ENCODE measurements around the gene FRMD5.

Gene FRMD5

GRCh38 chr15:43903864-43904290, 291.2 kb downstream of the FRMD5 start:
- no peak overlapping the region for H2BK120ac ChIP-seq (ENCODE audit: low read depth, low read length)
- peak; percentile 73 for DNase-seq
- H2BK5ac ChIP-seq (ENCODE audit: low read depth, low read length, poor library complexity, severe bottlenecking): no peak overlapping the region
- no peak overlapping the region for H4K91ac ChIP-seq (ENCODE audit: low read length)
- H3K4me1 ChIP-seq (ENCODE audit: control insufficient read depth, insufficient read depth, low read depth, low read length): peaks cover 2% of the 10 kb centered on the region
- peak overlapping the region; percentile 46 for H3K9ac ChIP-seq (ENCODE audit: low read length)
- no peak overlapping the region for H3K14ac ChIP-seq (ENCODE audit: low read length in 2 of 2)
- no peak overlapping the region for H2AFZ ChIP-seq (ENCODE audit: low read depth, low read length)
- H3K79me1 ChIP-seq (replicated peaks; ENCODE audit: low read length, poor library complexity, severe bottlenecking): no peaks in the 10 kb centered on the region
- H3K4me3 ChIP-seq (ENCODE audit: insufficient read depth in 1 of 2, low read depth in 1 of 2, low read length in 2 of 2): no peak overlapping the region
- no peak overlapping the region for H2BK12ac ChIP-seq (ENCODE audit: low read length in 2 of 2)
- H3K27me3 ChIP-seq (ENCODE audit: control insufficient read depth in 1 of 2, insufficient read depth in 1 of 2, low read length in 2 of 2): no peaks in the 10 kb centered on the region
- H2BK15ac ChIP-seq (ENCODE audit: low read depth, poor library complexity, severe bottlenecking): no peak overlapping the region
- WGBS: 20% methylated on average over 8 of the region's 8 CpGs
- no peak overlapping the region for H3K18ac ChIP-seq (ENCODE audit: low read depth in 1 of 2, low read length in 2 of 2)
- H3K27ac ChIP-seq (ENCODE audit: low read length, poor library complexity, severe bottlenecking): no peak overlapping the region
- H3K23ac ChIP-seq (ENCODE audit: low read length in 2 of 2): no peak overlapping the region
- no peak overlapping the region for H3K4me2 ChIP-seq (ENCODE audit: low read length, poor library complexity, severe bottlenecking)
- no peak overlapping the region for H4K8ac ChIP-seq (ENCODE audit: low read length)
- no peak overlapping the region for H2AK5ac ChIP-seq (ENCODE audit: low read length, severe bottlenecking)
- H3K9me3 ChIP-seq (ENCODE audit: control insufficient read depth, low read length): no peaks in the 10 kb centered on the region
- H3K36me3 ChIP-seq (ENCODE audit: control insufficient read depth in 1 of 2, insufficient read depth in 2 of 2, low read depth in 1 of 2, low read length in 2 of 2): peaks cover 8 to 21% of the 10 kb centered on the region in 2 experiments
- H3K4ac ChIP-seq (ENCODE audit: low read depth in 1 of 2, low read length in 2 of 2): no peak overlapping the region

GRCh38 chr15:43901495-43901894, 293.6 kb downstream of the FRMD5 start:
- no peak overlapping the region for H3K27ac ChIP-seq (ENCODE audit: low read length, poor library complexity, severe bottlenecking)
- WGBS: 74% methylated on average over 8 of the region's 10 CpGs

GRCh38 chr15:43900996-43901395, 294.1 kb downstream of the FRMD5 start:
- Histone ChIP-seq H3K18ac (ENCODE audit: low read depth in 1 of 2, low read length in 2 of 2) (no peak overlapping the region), H3K4me3 (ENCODE audit: insufficient read depth in 1 of 2, low read depth in 1 of 2, low read length in 2 of 2) (no peak overlapping the region)
- 100% methylated on average over 1 of the region's 1 CpG for WGBS

More at GRCh38 chr15:43901495-43901894, 293.6 kb downstream of the FRMD5 start:
- no peaks in the 10 kb centered on the region for H3K9me3 ChIP-seq (ENCODE audit: control insufficient read depth, low read length)
- H4K8ac ChIP-seq (ENCODE audit: low read length): no peak overlapping the region
- H3K79me1 ChIP-seq (replicated peaks; ENCODE audit: low read length, poor library complexity, severe bottlenecking): no peaks in the 10 kb centered on the region
- no peak overlapping the region for H3K4me2 ChIP-seq (ENCODE audit: low read length, poor library complexity, severe bottlenecking)
- no peak overlapping the region for H3K18ac ChIP-seq (ENCODE audit: low read depth in 1 of 2, low read length in 2 of 2)
- H2BK5ac ChIP-seq (ENCODE audit: low read depth, low read length, poor library complexity, severe bottlenecking): no peak overlapping the region
- no peak overlapping the region for H3K14ac ChIP-seq (ENCODE audit: low read length in 2 of 2)
- H2AFZ ChIP-seq (ENCODE audit: low read depth, low read length): no peak overlapping the region
- H2BK12ac ChIP-seq (ENCODE audit: low read length in 2 of 2): no peak overlapping the region
- peaks cover 2% of the 10 kb centered on the region for H3K4me1 ChIP-seq (ENCODE audit: control insufficient read depth, insufficient read depth, low read depth, low read length)
- H3K4ac ChIP-seq (ENCODE audit: low read depth in 1 of 2, low read length in 2 of 2): no peak overlapping the region
- no peak overlapping the region for H2AK5ac ChIP-seq (ENCODE audit: low read length, severe bottlenecking)
- H4K91ac ChIP-seq (ENCODE audit: low read length): no peak overlapping the region
- H3K9ac ChIP-seq (ENCODE audit: low read length): no peak overlapping the region
- no peak overlapping the region for H3K4me3 ChIP-seq (ENCODE audit: insufficient read depth in 1 of 2, low read depth in 1 of 2, low read length in 2 of 2)
- DNase-seq: no peak
- no peak overlapping the region for H2BK15ac ChIP-seq (ENCODE audit: low read depth, poor library complexity, severe bottlenecking)
- H3K36me3 ChIP-seq (ENCODE audit: control insufficient read depth in 1 of 2, insufficient read depth in 2 of 2, low read depth in 1 of 2, low read length in 2 of 2): peaks cover 8 to 28% of the 10 kb centered on the region in 2 experiments
- H3K23ac ChIP-seq (ENCODE audit: low read length in 2 of 2): no peak overlapping the region
- H2BK120ac ChIP-seq (ENCODE audit: low read depth, low read length): no peak overlapping the region
- H3K27me3 ChIP-seq (ENCODE audit: control insufficient read depth in 1 of 2, insufficient read depth in 1 of 2, low read length in 2 of 2): no peaks in the 10 kb centered on the region

GRCh38 chr15:43899928-43900327, 295.1 kb downstream of the FRMD5 start:
- Histone ChIP-seq H2BK15ac (ENCODE audit: low read depth, poor library complexity, severe bottlenecking) (no peak overlapping the region), H3K27ac (ENCODE audit: low read length, poor library complexity, severe bottlenecking) (no peak overlapping the region), H3K23ac (ENCODE audit: low read length in 2 of 2) (no peak overlapping the region), H2AFZ (ENCODE audit: low read depth, low read length) (no peak overlapping the region), H3K14ac (ENCODE audit: low read length in 2 of 2) (no peak overlapping the region), H4K91ac (ENCODE audit: low read length) (no peak overlapping the region), H3K9me3 (ENCODE audit: control insufficient read depth, low read length) (no peaks in the 10 kb centered on the region), H2BK5ac (ENCODE audit: low read depth, low read length, poor library complexity, severe bottlenecking) (no peak overlapping the region), H2AK5ac (ENCODE audit: low read length, severe bottlenecking) (no peak overlapping the region), H3K36me3 (ENCODE audit: control insufficient read depth in 1 of 2, insufficient read depth in 2 of 2, low read depth in 1 of 2, low read length in 2 of 2) (peaks cover 0 to 29% of the 10 kb centered on the region in 2 experiments), H3K79me1 (replicated peaks; ENCODE audit: low read length, poor library complexity, severe bottlenecking) (no peaks in the 10 kb centered on the region), H3K4me1 (ENCODE audit: control insufficient read depth, insufficient read depth, low read depth, low read length) (peaks cover 2% of the 10 kb centered on the region), H2BK12ac (ENCODE audit: low read length in 2 of 2) (no peak overlapping the region), H2BK120ac (ENCODE audit: low read depth, low read length) (no peak overlapping the region), H3K4me3 (ENCODE audit: insufficient read depth in 1 of 2, low read depth in 1 of 2, low read length in 2 of 2) (no peak overlapping the region), H3K9ac (ENCODE audit: low read length) (no peak overlapping the region), H3K18ac (ENCODE audit: low read depth in 1 of 2, low read length in 2 of 2) (peak overlapping the region in 1 of 2 experiments; percentile 46), H3K27me3 (ENCODE audit: control insufficient read depth in 1 of 2, insufficient read depth in 1 of 2, low read length in 2 of 2) (no peaks in the 10 kb centered on the region), H3K4me2 (ENCODE audit: low read length, poor library complexity, severe bottlenecking) (no peak overlapping the region), H3K4ac (ENCODE audit: low read depth in 1 of 2, low read length in 2 of 2) (no peak overlapping the region), H4K8ac (ENCODE audit: low read length) (no peak overlapping the region)
- no peak for DNase-seq
- WGBS: 87% methylated on average over 5 of the region's 5 CpGs

More at GRCh38 chr15:43900996-43901395, 294.1 kb downstream of the FRMD5 start:
- H2BK15ac ChIP-seq (ENCODE audit: low read depth, poor library complexity, severe bottlenecking): no peak overlapping the region
- H4K8ac ChIP-seq (ENCODE audit: low read length): no peak overlapping the region
- no peak overlapping the region for H2BK5ac ChIP-seq (ENCODE audit: low read depth, low read length, poor library complexity, severe bottlenecking)
- H3K27ac ChIP-seq (ENCODE audit: low read length, poor library complexity, severe bottlenecking): no peak overlapping the region
- H3K9me3 ChIP-seq (ENCODE audit: control insufficient read depth, low read length): no peaks in the 10 kb centered on the region
- H3K14ac ChIP-seq (ENCODE audit: low read length in 2 of 2): no peak overlapping the region
- no peaks in the 10 kb centered on the region for H3K27me3 ChIP-seq (ENCODE audit: control insufficient read depth in 1 of 2, insufficient read depth in 1 of 2, low read length in 2 of 2)
- H3K79me1 ChIP-seq (replicated peaks; ENCODE audit: low read length, poor library complexity, severe bottlenecking): no peaks in the 10 kb centered on the region
- H2BK120ac ChIP-seq (ENCODE audit: low read depth, low read length): no peak overlapping the region
- H3K4me2 ChIP-seq (ENCODE audit: low read length, poor library complexity, severe bottlenecking): no peak overlapping the region
- no peak overlapping the region for H3K9ac ChIP-seq (ENCODE audit: low read length)
- no peak overlapping the region for H4K91ac ChIP-seq (ENCODE audit: low read length)
- peaks cover 6 to 28% of the 10 kb centered on the region in 2 experiments for H3K36me3 ChIP-seq (ENCODE audit: control insufficient read depth in 1 of 2, insufficient read depth in 2 of 2, low read depth in 1 of 2, low read length in 2 of 2)
- H3K23ac ChIP-seq (ENCODE audit: low read length in 2 of 2): no peak overlapping the region
- H3K4me1 ChIP-seq (ENCODE audit: control insufficient read depth, insufficient read depth, low read depth, low read length): peaks cover 2% of the 10 kb centered on the region
- H2BK12ac ChIP-seq (ENCODE audit: low read length in 2 of 2): no peak overlapping the region
- H3K4ac ChIP-seq (ENCODE audit: low read depth in 1 of 2, low read length in 2 of 2): no peak overlapping the region
- DNase-seq: no peak
- no peak overlapping the region for H2AFZ ChIP-seq (ENCODE audit: low read depth, low read length)
- H2AK5ac ChIP-seq (ENCODE audit: low read length, severe bottlenecking): no peak overlapping the region

Data from mesenchymal stem cell (in vitro differentiated cells and primary cell).